SK-N-SH (cell line): Measurements from ENCODE around the gene YKT6. TPM values are rescaled to one million over a fixed set of nuclear protein-coding genes. Genes with fewer than 3 reads are reported as not detected.

Experiments
- CTCF ChIA-PET: fragments of 300-600, 350-600 bp; formaldehyde crosslinking; extraction: SDS; loops from one replicate; lab custom pipeline; 2021; lab: Yijun Ruan, JAX
- POLR2A ChIA-PET: fragments of 350-600 bp; sonication (Branson Sonifier 250); formaldehyde crosslinking; extraction: SDS; loops from one replicate; lab custom pipeline; 2020; ENCODE audit warnings: antibody characterized with exemption, inconsistent platforms; lab: Yijun Ruan, JAX
- DNase-seq: peaks from one replicate; pipeline ENCODE4 v3.0.0; 2012
- H2AFZ ChIP-seq: fragments of 200-600 bp; sonication (generic); 2 replicates; pipeline ENCODE4 v1.8.1; 2016; ENCODE audit warnings: antibody characterized with exemption, mild to moderate bottlenecking, low read depth
- H3F3A ChIP-seq: fragments of 200-600 bp; sonication (generic); replicated peaks from 2 replicates; pipeline ENCODE3; 2016; ENCODE audit warnings: antibody characterized with exemption, mild to moderate bottlenecking; ENCODE audit not compliant: insufficient read depth
- H3K27ac ChIP-seq, 2 experiments: fragments of 200-500 bp in 1 of 2; fragments of 200-600 bp in 1 of 2; sonication (Bioruptor generic) in 1 of 2; sonication (generic), shearing (Covaris generic) in 1 of 2; 2 replicates each; pipeline versions ENCODE4 v1.5.1 to v1.6.1; 2014 to 2016; ENCODE audit warnings: low read depth in 2 of 2, inconsistent platforms in 1 of 2, low read length in 1 of 2, mild to moderate bottlenecking in 1 of 2, mixed read lengths in 1 of 2
- H3K27me3 ChIP-seq: fragments of 200-600 bp; sonication (generic), shearing (Covaris generic); 2 replicates; pipeline ENCODE4 v1.6.1; 2016; ENCODE audit warnings: mixed run types; ENCODE audit not compliant: insufficient read depth
- H3K36me3 ChIP-seq, 2 experiments: fragments of 200-500 bp in 1 of 2; fragments of 200-600 bp in 1 of 2; sonication (Bioruptor generic) in 1 of 2; sonication (generic) in 1 of 2; replicated peaks in 1 of 2; 2 replicates each; pipeline versions ENCODE3 to v1.5.1; 2014 to 2016; ENCODE audit warnings: low read length in 1 of 2, mild to moderate bottlenecking in 1 of 2; ENCODE audit not compliant: insufficient read depth in 2 of 2, control insufficient read depth in 1 of 2
- H3K4me1 ChIP-seq, 2 experiments: fragments of 200-500 bp in 1 of 2; fragments of 200-600 bp in 1 of 2; sonication (Bioruptor generic) in 1 of 2; sonication (generic), shearing (Covaris generic) in 1 of 2; 2 replicates each; pipeline versions ENCODE4 v1.5.1 to v1.6.1; 2014 to 2016; ENCODE audit warnings: low read depth in 1 of 2, low read length in 1 of 2, mixed run types in 1 of 2; ENCODE audit not compliant: insufficient read depth in 2 of 2, control insufficient read depth in 1 of 2
- H3K4me2 ChIP-seq: fragments of 200-600 bp; sonication (generic), shearing (Covaris generic); 2 replicates; pipeline ENCODE4 v1.6.1; 2017; ENCODE audit warnings: mixed run types
- H3K4me3 ChIP-seq, 2 experiments: fragments of 200-500 bp in 1 of 2; fragments of 200-600 bp in 1 of 2; sonication (Bioruptor generic) in 1 of 2; sonication (generic), shearing (Covaris generic) in 1 of 2; 2 replicates each; pipeline versions ENCODE4 v1.5.1 to v1.8.1; 2014 to 2016; ENCODE audit warnings: low read depth in 2 of 2, inconsistent platforms in 1 of 2, low read length in 1 of 2, mild to moderate bottlenecking in 1 of 2, mixed read lengths in 1 of 2, moderate library complexity in 1 of 2
- H3K79me2 ChIP-seq: fragments of 200-600 bp; sonication (generic); 2 replicates; pipeline ENCODE4 v1.8.1; 2017; ENCODE audit warnings: mild to moderate bottlenecking; ENCODE audit not compliant: insufficient read depth
- H3K9ac ChIP-seq: fragments of 200-600 bp; sonication (generic); 2 replicates; pipeline ENCODE4 v1.6.1; 2017; ENCODE audit warnings: mixed run types
- H3K9me2 ChIP-seq: fragments of 200-600 bp; sonication (generic); 2 replicates; pipeline ENCODE4 v1.6.1; 2017; ENCODE audit warnings: mixed run types
- H3K9me3 ChIP-seq: fragments of 200-600 bp; sonication (generic); 2 replicates; pipeline ENCODE4 v1.6.1; 2017; ENCODE audit warnings: mixed run types, mild to moderate bottlenecking, moderate library complexity
- H4K20me1 ChIP-seq: fragments of 200-600 bp; sonication (generic); 2 replicates; pipeline ENCODE4 v1.6.1; 2017; ENCODE audit warnings: mild to moderate bottlenecking, mixed run types; ENCODE audit not compliant: insufficient read depth
- EP300 ChIP-seq, 2 experiments: IDR thresholded peaks; 2 replicates each; pipeline versions ENCODE4 v1.4.0 to v1.6.1; 2012; ENCODE audit warnings: borderline replicate concordance in 1 of 2, low read depth in 1 of 2, low read length in 1 of 2
- FOXJ3 ChIP-seq: sonication (generic); formaldehyde crosslinking; IDR thresholded peaks from 2 replicates; pipeline ENCODE4 v1.5.1; 2020; ENCODE audit warnings: mild to moderate bottlenecking, missing genetic modification reagents
- GABPA ChIP-seq: IDR thresholded peaks from 2 replicates; pipeline ENCODE4 v1.4.0; 2012; ENCODE audit warnings: low read depth, mild to moderate bottlenecking
- NFIC ChIP-seq: IDR thresholded peaks from 2 replicates; pipeline ENCODE4 v1.4.0; 2012; ENCODE audit warnings: borderline replicate concordance
- POLR2AphosphoS5 ChIP-seq: IDR thresholded peaks from 2 replicates; pipeline ENCODE4 v1.6.1; 2012; ENCODE audit warnings: low read depth, low read length
- RAD21 ChIP-seq: IDR thresholded peaks from 2 replicates; pipeline ENCODE4 v1.6.1; 2012; ENCODE audit warnings: mild to moderate bottlenecking, low read length
- RCOR1 ChIP-seq: fragments of 150-350 bp; IDR thresholded peaks from 2 replicates; pipeline ENCODE4 v1.6.1; 2017; ENCODE audit warnings: antibody characterized with exemption, low read length
- RFX5 ChIP-seq: IDR thresholded peaks from 2 replicates; pipeline ENCODE4 v1.6.1; 2012; ENCODE audit warnings: mild to moderate bottlenecking, improper control_type of control experiment, low read length
- RXRA ChIP-seq: IDR thresholded peaks from 2 replicates; pipeline ENCODE4 v1.4.0; 2012; ENCODE audit warnings: low read depth, mild to moderate bottlenecking, borderline replicate concordance
- SIN3A ChIP-seq: IDR thresholded peaks from 2 replicates; pipeline ENCODE4 v1.6.1; 2012; ENCODE audit warnings: low read depth, mild to moderate bottlenecking, low read length, moderate library complexity, borderline replicate concordance
- TCF12 ChIP-seq: IDR thresholded peaks from 2 replicates; pipeline ENCODE4 v1.4.0; 2012
- TEAD4 ChIP-seq: IDR thresholded peaks from 2 replicates; pipeline ENCODE4 v1.4.0; 2012; ENCODE audit warnings: mild to moderate bottlenecking, borderline replicate concordance; ENCODE audit not compliant: insufficient read depth
- YY1 ChIP-seq: IDR thresholded peaks from 2 replicates; pipeline ENCODE4 v1.4.0; 2012; ENCODE audit warnings: low read depth, mild to moderate bottlenecking
- WGBS: methylation state at CpG from one replicate; pipeline ENCODE4 v1.1.6; 2017; ENCODE audit warnings: low lambda C conversion rate; 5-methylcytosine and 5-hydroxymethylcytosine counted together
- polyA plus RNA-seq, 3 experiments: library from polyadenylated mRNA; depleted of rRNA; stranded (reverse); fragments of >200 nt; gene quantifications; 2 replicates each; pipeline ENCODE4 v1.2.3, GENCODE V29; 2012
- TF ChIP-seq, protein P1 (sequence below): fragments of 200-600 bp; sonication (generic); IDR thresholded peaks from 2 replicates; pipeline ENCODE4 v1.6.1; 2017; ENCODE audit warnings: antibody characterized with exemption, mild to moderate bottlenecking, moderate library complexity
- TF ChIP-seq, protein P2 (sequence below): IDR thresholded peaks from 2 replicates; pipeline ENCODE4 v1.4.0; 2012; ENCODE audit warnings: low read depth
- TF ChIP-seq, protein P3 (sequence below): IDR thresholded peaks from 2 replicates; pipeline ENCODE4 v1.6.1; 2012; ENCODE audit warnings: mild to moderate bottlenecking, low read depth, low read length, moderate library complexity

The YKT6 gene
- polyA plus RNA-seq, 1 of the 3 experiments (the other 2 are of a cell fraction), result 170 TPM

DNA sequence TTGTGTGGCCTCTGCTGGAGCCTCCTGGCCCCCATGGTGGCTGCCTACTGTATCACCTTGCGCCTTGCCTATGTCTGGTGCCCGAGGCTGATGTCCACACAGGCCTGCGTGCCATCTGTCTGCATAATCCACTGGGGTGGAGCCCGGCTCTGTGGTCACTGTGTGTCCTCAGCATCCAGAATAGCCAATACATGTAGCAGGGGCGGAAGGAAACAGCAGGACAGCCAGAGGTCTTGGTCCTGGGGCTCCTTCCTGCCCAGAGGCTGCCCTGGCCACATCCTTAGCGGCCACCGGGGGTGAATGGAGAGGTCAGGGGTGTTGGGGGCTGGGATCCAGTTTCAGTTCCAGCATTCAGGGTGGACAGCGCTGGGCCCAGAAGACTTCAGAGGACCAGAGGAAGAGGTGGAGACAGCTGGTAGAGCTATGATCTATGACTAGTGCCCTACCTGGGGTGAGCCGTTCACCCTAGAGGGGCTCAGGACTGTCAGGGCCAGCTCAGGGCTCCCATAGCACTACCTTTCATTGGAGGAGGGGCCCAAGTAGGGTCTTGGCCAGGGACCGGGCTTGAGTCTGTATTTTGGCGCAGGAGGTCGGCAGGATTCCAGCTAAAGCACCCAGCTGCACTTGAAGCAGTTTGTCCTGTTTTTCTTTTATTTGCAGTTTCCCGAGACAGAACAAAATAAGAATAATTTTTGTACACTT, 15.9 kb downstream of the YKT6 start:
- no peak overlapping the region for H3K4me3 ChIP-seq
- 0 out of 2 replicates have a peak, but pooled peaks cover 4% of the 10 kb centered on the region for H4K20me1 ChIP-seq
- peak; percentile 56 for DNase-seq
- no peaks in the 10 kb centered on the region for H3K9me2 ChIP-seq
- H3K9me3 ChIP-seq, result no peaks in the 10 kb centered on the region
- POLR2A ChIA-PET, result no interaction called here
- H3K4me2 ChIP-seq, result no peak overlapping the region
- H3K27ac ChIP-seq, result peak overlapping the region in 1 of 2 experiments; percentile 61; a peak in 2 of 4 replicates
- WGBS, result 96% methylated on average over 13 of the region's 13 CpGs
- no peak overlapping the region for H2AFZ ChIP-seq
- no peaks in the 10 kb centered on the region for H3K27me3 ChIP-seq
- peaks cover 5 to 26% of the 10 kb centered on the region in 2 experiments for H3K36me3 ChIP-seq
- CTCF ChIA-PET, result interaction anchor here (0.9 to 3.8 kb wide), 4 partner anchors 14 to 318 kb away, joined by 3 to 19 read pairs (median 4); no protein-coding TSS in a partner anchor
- TF ChIP-seq FOXJ3 (CRISPR knock-in tag), result no peak
- TF ChIP-seq RFX5, result no peak
- TF ChIP-seq TEAD4, result no peak
- no peak for TF ChIP-seq NFIC
- TF ChIP-seq, protein P1, sequence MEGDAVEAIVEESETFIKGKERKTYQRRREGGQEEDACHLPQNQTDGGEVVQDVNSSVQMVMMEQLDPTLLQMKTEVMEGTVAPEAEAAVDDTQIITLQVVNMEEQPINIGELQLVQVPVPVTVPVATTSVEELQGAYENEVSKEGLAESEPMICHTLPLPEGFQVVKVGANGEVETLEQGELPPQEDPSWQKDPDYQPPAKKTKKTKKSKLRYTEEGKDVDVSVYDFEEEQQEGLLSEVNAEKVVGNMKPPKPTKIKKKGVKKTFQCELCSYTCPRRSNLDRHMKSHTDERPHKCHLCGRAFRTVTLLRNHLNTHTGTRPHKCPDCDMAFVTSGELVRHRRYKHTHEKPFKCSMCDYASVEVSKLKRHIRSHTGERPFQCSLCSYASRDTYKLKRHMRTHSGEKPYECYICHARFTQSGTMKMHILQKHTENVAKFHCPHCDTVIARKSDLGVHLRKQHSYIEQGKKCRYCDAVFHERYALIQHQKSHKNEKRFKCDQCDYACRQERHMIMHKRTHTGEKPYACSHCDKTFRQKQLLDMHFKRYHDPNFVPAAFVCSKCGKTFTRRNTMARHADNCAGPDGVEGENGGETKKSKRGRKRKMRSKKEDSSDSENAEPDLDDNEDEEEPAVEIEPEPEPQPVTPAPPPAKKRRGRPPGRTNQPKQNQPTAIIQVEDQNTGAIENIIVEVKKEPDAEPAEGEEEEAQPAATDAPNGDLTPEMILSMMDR, result no peak
- TF ChIP-seq EP300 (IDR thresholded peaks at IDR 0.05; ENCODE audit: borderline replicate concordance in 1 of 2, low read depth in 1 of 2, low read length in 1 of 2), result no peak
- no peak for TF ChIP-seq RCOR1
- no peak for TF ChIP-seq POLR2AphosphoS5
- H3K79me2 ChIP-seq, result no peaks in the 10 kb centered on the region
- peaks cover 4% of the 10 kb centered on the region for H3F3A ChIP-seq
- H3K9ac ChIP-seq, result no peak overlapping the region
- H3K4me1 ChIP-seq, result peaks cover 0 to 32% of the 10 kb centered on the region in 2 experiments; a peak in 1 of 4 replicates

DNA sequence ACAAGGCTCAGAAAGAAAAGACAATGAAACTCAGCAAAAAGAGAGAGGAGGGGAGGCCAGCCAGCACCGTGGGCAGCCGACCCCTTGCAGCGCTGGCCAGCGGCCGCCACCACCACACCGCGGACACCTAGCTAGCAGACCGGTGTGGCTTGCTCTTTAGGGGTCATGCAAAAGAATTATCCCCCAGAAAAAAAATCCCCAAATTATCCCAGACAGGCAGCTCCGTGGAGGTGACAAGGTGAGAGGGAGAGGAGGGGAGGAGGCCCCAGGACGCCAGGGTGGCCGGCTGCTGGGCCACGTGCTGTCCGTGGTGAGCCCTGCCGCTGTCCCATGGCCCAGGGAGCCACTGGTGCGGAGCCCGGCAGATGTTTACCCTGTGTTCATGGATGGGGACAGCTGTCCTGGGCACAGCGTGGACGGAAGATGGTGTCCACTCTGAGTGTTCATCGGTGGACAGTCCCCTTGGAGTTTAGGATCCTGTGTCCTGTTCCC, 16.5 kb downstream of the YKT6 start:
- 91% methylated on average over 19 of the region's 19 CpGs for WGBS
- ChIA-PET CTCF (interaction anchor here (0.8 to 3.8 kb wide), 8 partner anchors 14 to 318 kb away, joined by 3 to 19 read pairs (median 4); no protein-coding TSS in a partner anchor), POLR2A (interaction anchor here (1.5 kb wide), 1 partner anchor 21 kb away, joined by 3 read pairs; no protein-coding TSS in a partner anchor)
- no peaks in the 10 kb centered on the region for H3K79me2 ChIP-seq
- H3K4me1 ChIP-seq, result peaks cover 0 to 35% of the 10 kb centered on the region in 2 experiments; a peak in 1 of 4 replicates
- peak overlapping the region in 1 of 2 experiments; percentile 3; a peak in 1 of 4 replicates for H3K27ac ChIP-seq
- no peaks in the 10 kb centered on the region for H3K9me2 ChIP-seq
- no peak overlapping the region for H2AFZ ChIP-seq
- TF ChIP-seq YY1, result no peak
- TF ChIP-seq TCF12, result no peak
- TF ChIP-seq RCOR1, result no peak
- TF ChIP-seq, protein P2, sequence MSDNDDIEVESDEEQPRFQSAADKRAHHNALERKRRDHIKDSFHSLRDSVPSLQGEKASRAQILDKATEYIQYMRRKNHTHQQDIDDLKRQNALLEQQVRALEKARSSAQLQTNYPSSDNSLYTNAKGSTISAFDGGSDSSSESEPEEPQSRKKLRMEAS, result no peak
- TF ChIP-seq EP300 (IDR thresholded peaks at IDR 0.05; ENCODE audit: borderline replicate concordance in 1 of 2, low read depth in 1 of 2, low read length in 1 of 2), result no peak
- no peak for TF ChIP-seq RFX5
- no peak for TF ChIP-seq SIN3A
- TF ChIP-seq RXRA, result no peak
- no peak for TF ChIP-seq GABPA
- TF ChIP-seq, protein P3, sequence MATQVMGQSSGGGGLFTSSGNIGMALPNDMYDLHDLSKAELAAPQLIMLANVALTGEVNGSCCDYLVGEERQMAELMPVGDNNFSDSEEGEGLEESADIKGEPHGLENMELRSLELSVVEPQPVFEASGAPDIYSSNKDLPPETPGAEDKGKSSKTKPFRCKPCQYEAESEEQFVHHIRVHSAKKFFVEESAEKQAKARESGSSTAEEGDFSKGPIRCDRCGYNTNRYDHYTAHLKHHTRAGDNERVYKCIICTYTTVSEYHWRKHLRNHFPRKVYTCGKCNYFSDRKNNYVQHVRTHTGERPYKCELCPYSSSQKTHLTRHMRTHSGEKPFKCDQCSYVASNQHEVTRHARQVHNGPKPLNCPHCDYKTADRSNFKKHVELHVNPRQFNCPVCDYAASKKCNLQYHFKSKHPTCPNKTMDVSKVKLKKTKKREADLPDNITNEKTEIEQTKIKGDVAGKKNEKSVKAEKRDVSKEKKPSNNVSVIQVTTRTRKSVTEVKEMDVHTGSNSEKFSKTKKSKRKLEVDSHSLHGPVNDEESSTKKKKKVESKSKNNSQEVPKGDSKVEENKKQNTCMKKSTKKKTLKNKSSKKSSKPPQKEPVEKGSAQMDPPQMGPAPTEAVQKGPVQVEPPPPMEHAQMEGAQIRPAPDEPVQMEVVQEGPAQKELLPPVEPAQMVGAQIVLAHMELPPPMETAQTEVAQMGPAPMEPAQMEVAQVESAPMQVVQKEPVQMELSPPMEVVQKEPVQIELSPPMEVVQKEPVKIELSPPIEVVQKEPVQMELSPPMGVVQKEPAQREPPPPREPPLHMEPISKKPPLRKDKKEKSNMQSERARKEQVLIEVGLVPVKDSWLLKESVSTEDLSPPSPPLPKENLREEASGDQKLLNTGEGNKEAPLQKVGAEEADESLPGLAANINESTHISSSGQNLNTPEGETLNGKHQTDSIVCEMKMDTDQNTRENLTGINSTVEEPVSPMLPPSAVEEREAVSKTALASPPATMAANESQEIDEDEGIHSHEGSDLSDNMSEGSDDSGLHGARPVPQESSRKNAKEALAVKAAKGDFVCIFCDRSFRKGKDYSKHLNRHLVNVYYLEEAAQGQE, result no peak
- TF ChIP-seq FOXJ3 (CRISPR knock-in tag), result no peak
- no peak for TF ChIP-seq RAD21
- TF ChIP-seq, all 33 proteins: peak for 0
- H3K36me3 ChIP-seq, result peaks cover 2 to 20% of the 10 kb centered on the region in 2 experiments
- no peaks in the 10 kb centered on the region for H3K9me3 ChIP-seq
- peak; percentile 41 for DNase-seq
- no peak overlapping the region for H3K4me2 ChIP-seq
- H3K9ac ChIP-seq, result no peak overlapping the region
- H4K20me1 ChIP-seq, result 0 out of 2 replicates have a peak, but pooled peaks cover 4% of the 10 kb centered on the region
- no peaks in the 10 kb centered on the region for H3K27me3 ChIP-seq
- H3F3A ChIP-seq, result peaks cover 3% of the 10 kb centered on the region
- no peak overlapping the region for H3K4me3 ChIP-seq
